GM19328 (cell line): Measurements from ENCODE around the gene FAM118A.
"Not testable (repeated sequence)": the region's sequence is repeated elsewhere in the genome, so short reads cannot be mapped to it uniquely, and the experiment has no call there.

ENCODE experiments used
- ATAC-seq: cut with Tn5 transposase; IDR thresholded peaks from one replicate; pipeline ENCODE4 v1.9.1; 2021; ENCODE audit warnings: mild to moderate bottlenecking, moderate library complexity; ENCODE audit not compliant: unreplicated experiment

The FAM118A gene

GRCh38 chr22:45308957-45309421, 745 bp upstream of the FAM118A start:
- ATAC-seq, result no peak

- ATAC-seq, result no peak
These were observed 720 bp downstream of the FAM118A start for GRCh38 chr22:45310331-45310976.

- ATAC-seq, result no peak
These were observed 1.3 kb downstream of the FAM118A start for GRCh38 chr22:45310977-45311531.

- no peak for ATAC-seq
These were observed 2.7 kb downstream of the FAM118A start for GRCh38 chr22:45312415-45312814.

- no peak for ATAC-seq
These were observed 3.1 kb downstream of the FAM118A start for GRCh38 chr22:45312856-45313255.

GRCh38 chr22:45314054-45314721, 4.5 kb downstream of the FAM118A start:
- ATAC-seq, result no peak

GRCh38 chr22:45314786-45315185, 5.1 kb downstream of the FAM118A start:
- no peak for ATAC-seq

- ATAC-seq, result no peak
These were observed 7.2 kb downstream of the FAM118A start for GRCh38 chr22:45316796-45317526.

- ATAC-seq, result no peak
These were observed 7.9 kb downstream of the FAM118A start for GRCh38 chr22:45317551-45318167.

GRCh38 chr22:45318168-45318557, 8.4 kb downstream of the FAM118A start:
- no peak for ATAC-seq

- ATAC-seq, result no peak
These were observed 9.0 kb downstream of the FAM118A start for GRCh38 chr22:45318558-45319323.

- no peak for ATAC-seq
These were observed 9.6 kb downstream of the FAM118A start for GRCh38 chr22:45319324-45319685.

- ATAC-seq, result no peak
These were observed 10.7 kb downstream of the FAM118A start for GRCh38 chr22:45320357-45320976.

- ATAC-seq, result no peak
These were observed 12.1 kb downstream of the FAM118A start for GRCh38 chr22:45321827-45322226.

GRCh38 chr22:45322873-45323525, 13.3 kb downstream of the FAM118A start:
- no peak for ATAC-seq

- ATAC-seq, result no peak
These were observed 14.0 kb downstream of the FAM118A start for GRCh38 chr22:45323695-45324094.

- no peak for ATAC-seq
These were observed 14.6 kb downstream of the FAM118A start for GRCh38 chr22:45324311-45324711.

GRCh38 chr22:45328261-45328660, 18.5 kb downstream of the FAM118A start:
- ATAC-seq, result not testable (repeated sequence)

- ATAC-seq, result no peak
These were observed 19.2 kb downstream of the FAM118A start for GRCh38 chr22:45328822-45329529.
